A673 (cell line): ENCODE results near the gene SF3A1. TPM values are rescaled to one million over a fixed set of nuclear protein-coding genes. Genes with fewer than 3 reads are reported as not detected.

Source experiments
- BruUV-seq: library from RNA; stranded (reverse); fragments of 400-500 nt; replicated peaks from 2 replicates; lab custom pipeline; 2021; lab: Mats Ljungman, UMichigan
- CTCF ChIA-PET: fragments of 300-600 bp; sonication (Branson Sonifier 250); formaldehyde crosslinking; loops from one replicate; lab custom pipeline; 2022; ENCODE audit warnings: antibody characterized with exemption; lab: Charles Lee
- POLR2A ChIA-PET: fragments of 300-600 bp; sonication (Branson Sonifier 250); formaldehyde crosslinking; loops from one replicate; lab custom pipeline; 2022; ENCODE audit warnings: antibody characterized with exemption; ENCODE audit not compliant: low non-redundant PET; lab: Charles Lee
- DNase-seq: peaks from one replicate; pipeline ENCODE4 v3.0.0-alpha.2; 2015; ENCODE audit warnings: low spot score
- H3K27ac ChIP-seq: fragments of 200-600 bp; sonication (generic); 2 replicates; pipeline ENCODE4 v1.5.1; 2016; ENCODE audit warnings: mixed run types, low read depth, mild to moderate bottlenecking, mixed read lengths, antibody characterized with exemption, low read length; ENCODE audit not compliant: poor library complexity, severe bottlenecking
- H3K27me3 ChIP-seq: fragments of 200-600 bp; sonication (generic); replicated peaks from 2 replicates; pipeline ENCODE4 v1.6.1; 2017; ENCODE audit warnings: mixed run types, low read depth, mild to moderate bottlenecking, mixed read lengths, antibody characterized with exemption, low read length; ENCODE audit not compliant: insufficient read depth, poor library complexity
- H3K36me3 ChIP-seq: fragments of 200-600 bp; sonication (generic); 2 replicates; pipeline ENCODE4 v1.6.1; 2016; ENCODE audit warnings: mixed run types, mild to moderate bottlenecking, mixed read lengths, antibody characterized with exemption, low read length; ENCODE audit not compliant: insufficient read depth, poor library complexity, severe bottlenecking
- H3K4me1 ChIP-seq: fragments of 200-600 bp; sonication (generic); 2 replicates; pipeline ENCODE4 v1.6.1; 2017; ENCODE audit warnings: mixed run types, mild to moderate bottlenecking, mixed read lengths, antibody characterized with exemption, low read length; ENCODE audit not compliant: insufficient read depth, poor library complexity, severe bottlenecking
- H3K4me3 ChIP-seq: fragments of 200-600 bp; sonication (generic); 2 replicates; pipeline ENCODE4 v1.5.1; 2016; ENCODE audit warnings: low read depth, mixed run types, mild to moderate bottlenecking, mixed read lengths, low read length; ENCODE audit not compliant: poor library complexity, severe bottlenecking
- H3K9me3 ChIP-seq: fragments of 200-600 bp; sonication (generic); 2 replicates; pipeline ENCODE4 v1.6.1; 2016; ENCODE audit warnings: mixed run types, low read depth, mild to moderate bottlenecking, mixed read lengths, antibody characterized with exemption, low read length; ENCODE audit not compliant: poor library complexity, severe bottlenecking
- EZH2 ChIP-seq: fragments of 200-600 bp; sonication (generic); IDR thresholded peaks from 2 replicates; pipeline ENCODE4 v1.6.1; 2017; ENCODE audit warnings: borderline replicate concordance, low read depth, mild to moderate bottlenecking, mixed read lengths, antibody characterized with exemption, low read length; ENCODE audit not compliant: poor library complexity, severe bottlenecking
- intact Hi-C: fragments of 100-400 bp; cut with micrococcal nuclease; formaldehyde crosslinking; loops from one replicate; pipeline ENCODE4 v1.10.0; 2022; ENCODE audit not compliant: unreplicated experiment
- total RNA-seq: library from RNA; stranded (reverse); gene quantifications from 2 replicates; pipeline ENCODE4 v1.2.3, GENCODE V29; 2021
- TF ChIP-seq, protein P1 (sequence below): fragments of 300-800, 200-600 bp; sonication (generic); conservative IDR thresholded peaks from 2 replicates; pipeline ENCODE4 v1.5.1; 2017; ENCODE audit warnings: low read depth, mild to moderate bottlenecking, antibody characterized with exemption, low read length, moderate library complexity, mixed read lengths

SF3A1 gene
- total RNA-seq, 1 experiment from 2014 or later = 366 TPM

DNA sequence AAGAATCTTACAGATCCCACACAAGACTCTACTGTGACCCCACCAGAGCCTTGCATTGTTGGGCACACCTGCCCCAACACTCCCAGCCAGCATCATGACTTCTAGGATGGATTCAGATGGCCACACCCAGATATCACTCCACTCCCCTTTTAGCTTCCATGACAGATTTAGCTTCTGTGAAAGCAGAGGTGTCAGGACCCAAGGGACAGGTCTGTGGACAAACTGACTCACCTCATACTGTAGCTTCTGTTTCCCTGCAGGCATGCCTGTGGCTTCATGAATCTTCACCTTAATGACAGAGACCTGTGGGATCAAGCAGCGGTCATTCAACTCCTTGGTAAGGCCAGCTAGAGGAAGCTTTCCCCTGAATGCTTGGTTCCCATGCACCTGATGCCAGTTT, 21.5 kb downstream of the SF3A1 start:
- no peak for DNase-seq
- no peaks in the 10 kb centered on the region for H3K27me3 ChIP-seq
- no TSS peak for BruUV-seq
- no peak overlapping the region for H3K4me3 ChIP-seq
- TF ChIP-seq, protein P1, sequence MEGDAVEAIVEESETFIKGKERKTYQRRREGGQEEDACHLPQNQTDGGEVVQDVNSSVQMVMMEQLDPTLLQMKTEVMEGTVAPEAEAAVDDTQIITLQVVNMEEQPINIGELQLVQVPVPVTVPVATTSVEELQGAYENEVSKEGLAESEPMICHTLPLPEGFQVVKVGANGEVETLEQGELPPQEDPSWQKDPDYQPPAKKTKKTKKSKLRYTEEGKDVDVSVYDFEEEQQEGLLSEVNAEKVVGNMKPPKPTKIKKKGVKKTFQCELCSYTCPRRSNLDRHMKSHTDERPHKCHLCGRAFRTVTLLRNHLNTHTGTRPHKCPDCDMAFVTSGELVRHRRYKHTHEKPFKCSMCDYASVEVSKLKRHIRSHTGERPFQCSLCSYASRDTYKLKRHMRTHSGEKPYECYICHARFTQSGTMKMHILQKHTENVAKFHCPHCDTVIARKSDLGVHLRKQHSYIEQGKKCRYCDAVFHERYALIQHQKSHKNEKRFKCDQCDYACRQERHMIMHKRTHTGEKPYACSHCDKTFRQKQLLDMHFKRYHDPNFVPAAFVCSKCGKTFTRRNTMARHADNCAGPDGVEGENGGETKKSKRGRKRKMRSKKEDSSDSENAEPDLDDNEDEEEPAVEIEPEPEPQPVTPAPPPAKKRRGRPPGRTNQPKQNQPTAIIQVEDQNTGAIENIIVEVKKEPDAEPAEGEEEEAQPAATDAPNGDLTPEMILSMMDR = no peak
- no peak for TF ChIP-seq EZH2
- ChIA-PET CTCF (no interaction called here), POLR2A (no interaction called here)
- H3K9me3 ChIP-seq = no peaks in the 10 kb centered on the region
- peaks cover 84% of the 10 kb centered on the region for H3K36me3 ChIP-seq
- no peak overlapping the region for H3K27ac ChIP-seq
- intact Hi-C loops = no loop called here
- H3K4me1 ChIP-seq = no peaks in the 10 kb centered on the region

DNA sequence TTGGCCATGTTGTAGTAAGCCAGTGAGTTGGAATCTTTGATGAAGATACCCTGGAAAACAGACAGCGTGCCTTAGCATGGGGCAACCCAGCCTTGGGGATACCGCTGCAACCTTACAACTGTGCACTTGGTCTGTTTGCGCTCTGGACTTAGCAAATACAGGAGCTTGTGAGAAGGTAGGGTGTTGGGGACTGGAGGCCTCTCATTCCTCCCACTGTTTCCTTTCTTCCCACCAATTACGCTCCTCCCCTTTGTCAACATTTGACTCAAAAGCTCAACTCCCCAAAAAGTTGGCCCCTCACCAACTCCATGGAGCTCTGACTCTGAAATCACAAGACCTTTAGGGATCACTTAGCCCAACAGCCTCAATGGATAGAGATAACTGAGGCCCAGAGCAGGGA, 22.0 kb downstream of the SF3A1 start:
- no peaks in the 10 kb centered on the region for H3K4me1 ChIP-seq
- no peaks in the 10 kb centered on the region for H3K27me3 ChIP-seq
- DNase-seq = no peak
- H3K9me3 ChIP-seq = no peaks in the 10 kb centered on the region
- intact Hi-C loops = no loop called here
- ChIA-PET CTCF (no interaction called here), POLR2A (no interaction called here)
- H3K4me3 ChIP-seq = no peak overlapping the region
- H3K36me3 ChIP-seq = peaks cover 78% of the 10 kb centered on the region
- BruUV-seq = no TSS peak
- no peak for TF ChIP-seq EZH2
- TF ChIP-seq, protein P1 = no peak
- H3K27ac ChIP-seq = no peak overlapping the region

DNA sequence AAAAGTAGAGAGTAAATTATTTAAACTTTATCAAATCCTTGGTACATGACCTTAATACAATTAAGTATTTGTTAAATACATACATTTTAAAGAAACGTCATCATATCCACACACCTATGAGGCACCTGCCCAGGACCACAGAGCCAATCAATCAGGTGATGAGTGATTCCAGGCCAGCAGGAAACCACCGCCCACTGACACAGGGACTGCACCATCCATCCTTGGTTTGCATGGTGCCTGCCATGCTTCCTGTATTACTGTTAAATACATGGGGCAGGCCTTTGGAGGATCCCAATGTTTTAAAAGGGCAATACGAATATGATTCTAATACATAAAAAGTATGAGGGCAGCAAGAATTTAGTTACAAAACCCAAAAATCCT, 23.0 kb downstream of the SF3A1 start:
- ChIA-PET CTCF (no interaction called here), POLR2A (no interaction called here)
- peaks cover 68% of the 10 kb centered on the region for H3K36me3 ChIP-seq
- DNase-seq = no peak
- no peaks in the 10 kb centered on the region for H3K9me3 ChIP-seq
- no TSS peak for BruUV-seq
- H3K27ac ChIP-seq = no peak overlapping the region
- no peak overlapping the region for H3K4me3 ChIP-seq
- no peaks in the 10 kb centered on the region for H3K27me3 ChIP-seq
- no peaks in the 10 kb centered on the region for H3K4me1 ChIP-seq
- TF ChIP-seq, protein P1 = no peak
- intact Hi-C loops = no loop called here
